Stimulated activated CD8-positive, alpha-beta memory T cell treated with anti-CD3 and anti-CD28 coated beads, Interleukin-15, amount 100 ng/mL, for 48 hours (primary cell): ENCODE measurements around the gene GC.
"Not testable (repeated sequence)": the region's sequence is repeated elsewhere in the genome, so short reads cannot be mapped to it uniquely, and the experiment has no call there.

Source experiments
- DNase-seq, 2 donors: peaks; one replicate each; pipeline ENCODE4 v3.0.0-alpha.2; 2020; ENCODE audit warnings: low read depth in 2 of 2

The GC gene

GRCh38 chr4:71765821-71766383 lies 18.0 kb downstream of the GC start:
- no peak for DNase-seq

GRCh38 chr4:71765350-71765749 lies 18.5 kb downstream of the GC start:
- no peak for DNase-seq

- no peak for DNase-seq
These were observed 31.4 kb downstream of the GC start for GRCh38 chr4:71752383-71753042.

- no peak for DNase-seq
These were observed 34.8 kb downstream of the GC start for GRCh38 chr4:71749008-71749594.

- DNase-seq = no peak
These were observed 37.5 kb downstream of the GC start for GRCh38 chr4:71746379-71746778.

- not testable (repeated sequence) for DNase-seq
These were observed 45.1 kb downstream of the GC start for GRCh38 chr4:71738782-71739181.

GRCh38 chr4:71732706-71733105 lies 51.2 kb downstream of the GC start:
- DNase-seq = no peak

GRCh38 chr4:71732066-71732465 lies 51.8 kb downstream of the GC start:
- no peak for DNase-seq

- DNase-seq = no peak
These were observed 54.0 kb downstream of the GC start for GRCh38 chr4:71729856-71730255.

GRCh38 chr4:71713611-71714203 lies 70.2 kb downstream of the GC start:
- no peak for DNase-seq

GRCh38 chr4:71711985-71712348 lies 71.9 kb downstream of the GC start:
- DNase-seq = no peak

GRCh38 chr4:71711044-71711984 lies 72.6 kb downstream of the GC start:
- no peak for DNase-seq

GRCh38 chr4:71709961-71710360 lies 73.9 kb downstream of the GC start:
- DNase-seq = no peak

GRCh38 chr4:71698141-71698540 lies 85.7 kb downstream of the GC start:
- no peak for DNase-seq

GRCh38 chr4:71697031-71697430 lies 86.8 kb downstream of the GC start:
- no peak for DNase-seq

GRCh38 chr4:71694961-71695360 lies 88.9 kb downstream of the GC start:
- DNase-seq = no peak

- no peak for DNase-seq
These were observed 90.9 kb downstream of the GC start for GRCh38 chr4:71692963-71693362.

GRCh38 chr4:71692198-71692597 lies 91.7 kb downstream of the GC start:
- no peak for DNase-seq
